ENCODE results near the gene MMP24. TPM values are rescaled to one million over a fixed set of nuclear protein-coding genes. Genes with fewer than 3 reads are reported as not detected.

Gene MMP24
- total and polyA plus RNA-seq, 2 experiments from 2014 or later = 2.0 to 27.3 TPM

DNA sequence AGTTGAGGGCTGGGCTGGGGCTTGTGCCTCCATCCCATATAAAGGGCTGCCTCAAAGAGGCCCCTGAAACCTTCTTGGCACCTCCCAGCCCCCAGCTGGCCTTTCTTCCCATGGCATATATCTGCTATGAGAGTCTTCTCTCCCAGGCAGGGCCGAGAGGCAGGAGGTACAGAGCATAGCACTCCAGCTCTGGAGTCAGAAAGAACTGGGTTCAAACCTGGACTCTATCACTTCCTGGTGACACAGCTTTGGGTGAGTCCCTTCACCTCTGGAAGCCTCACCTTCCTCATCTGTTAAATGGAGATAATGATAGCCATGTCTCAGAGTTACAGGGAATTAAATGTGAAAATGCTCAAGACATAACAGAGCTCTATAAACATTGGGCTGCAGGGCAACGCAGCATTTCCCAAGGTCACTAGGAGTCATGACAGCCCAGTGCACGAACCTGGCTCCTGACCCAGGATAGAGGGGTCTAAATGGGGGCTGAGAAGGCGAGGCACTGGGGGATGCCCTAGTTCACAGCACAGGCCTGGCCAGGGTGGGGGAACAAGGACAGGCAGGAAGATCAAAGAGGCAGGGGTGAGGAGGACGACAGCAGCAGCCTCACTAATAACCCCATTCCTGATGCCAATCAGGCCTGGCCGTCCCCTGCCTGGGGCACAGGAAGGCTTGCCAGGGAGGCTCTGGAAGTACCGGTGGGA lies 63.8 kb downstream of the MMP24 start:
- H3K4me1 Mint-ChIP-seq = peaks cover 7% of the 10 kb centered on the region
- no peak for TF ChIP-seq ZNF114 (CRISPR knock-in tag; IDR thresholded peaks at IDR 0.05)
- H3K4me1 ChIP-seq (ENCODE audit: insufficient read depth) = no peaks in the 10 kb centered on the region
- H3K27ac ChIP-seq (ENCODE audit: low read depth) = no peak overlapping the region
- H3K36me3 Mint-ChIP-seq (ENCODE audit: low read depth) = no peaks in the 10 kb centered on the region
- no peak overlapping the region; the same call in 1 of the 2 replicates for H2AFZ ChIP-seq
- no peaks in the 10 kb centered on the region for H3K9me3 Mint-ChIP-seq
- no peak overlapping the region for H3K4me3 ChIP-seq
- no peak overlapping the region for H3K4me2 ChIP-seq
- H3K27me3 Mint-ChIP-seq (ENCODE audit: insufficient read depth, low read depth, poor library complexity) = peaks cover 19% of the 10 kb centered on the region
- no peaks in the 10 kb centered on the region for H4K20me1 ChIP-seq (replicated peaks; ENCODE audit: insufficient read depth)
- no peak for DNase-seq (ENCODE audit: low spot score)
- H3K36me3 ChIP-seq (ENCODE audit: insufficient read depth) = no peaks in the 10 kb centered on the region
- no peak for ATAC-seq
- H3K79me2 ChIP-seq (replicated peaks; ENCODE audit: insufficient read depth) = no peaks in the 10 kb centered on the region
- H3K4me3 Mint-ChIP-seq = no peak overlapping the region
- H3K9me2 ChIP-seq (ENCODE audit: insufficient read depth) = no peaks in the 10 kb centered on the region
- H3F3A ChIP-seq (replicated peaks; ENCODE audit: low read depth) = no peaks in the 10 kb centered on the region
- no peak overlapping the region for H3K27ac Mint-ChIP-seq
- no peaks in the 10 kb centered on the region for H3K27me3 ChIP-seq (ENCODE audit: insufficient read depth)

DNA sequence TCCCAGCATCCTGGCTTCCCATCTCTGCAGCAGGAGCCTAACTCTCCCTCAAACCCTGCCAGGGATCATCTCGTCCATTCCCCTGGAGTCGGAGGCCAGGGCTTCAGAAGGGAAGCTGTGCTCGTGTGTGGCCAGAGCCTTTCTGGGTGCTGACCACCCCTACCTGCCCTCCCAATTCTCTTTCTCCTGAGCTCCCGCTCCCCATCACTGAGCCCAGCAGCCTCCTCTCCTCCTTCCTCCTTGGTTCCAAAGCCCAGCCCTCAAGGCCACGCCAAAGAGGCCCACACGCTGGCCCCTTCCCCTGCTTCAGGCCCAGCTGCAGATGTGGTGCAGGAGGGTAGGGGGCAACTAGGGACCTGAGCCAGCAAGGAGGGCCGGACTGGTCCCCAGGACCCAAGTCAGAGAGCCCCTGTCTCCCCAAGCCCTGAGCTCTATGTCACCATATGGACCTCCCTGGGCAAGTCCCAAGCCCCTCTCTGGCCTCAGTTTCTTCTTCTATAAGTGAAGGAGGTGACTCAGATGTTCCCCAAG lies 64.5 kb downstream of the MMP24 start:
- H3K4me3 Mint-ChIP-seq = no peak overlapping the region
- DNase-seq (ENCODE audit: low spot score) = no peak
- H3K27me3 Mint-ChIP-seq (ENCODE audit: insufficient read depth, low read depth, poor library complexity) = peaks cover 16% of the 10 kb centered on the region
- no peaks in the 10 kb centered on the region for H3K36me3 ChIP-seq (ENCODE audit: insufficient read depth)
- no peaks in the 10 kb centered on the region for H3K36me3 Mint-ChIP-seq (ENCODE audit: low read depth)
- H3K4me3 ChIP-seq = no peak overlapping the region
- H3K79me2 ChIP-seq (replicated peaks; ENCODE audit: insufficient read depth) = no peaks in the 10 kb centered on the region
- no peaks in the 10 kb centered on the region for H3F3A ChIP-seq (replicated peaks; ENCODE audit: low read depth)
- no peak overlapping the region for H2AFZ ChIP-seq
- no peak overlapping the region for H3K27ac Mint-ChIP-seq
- no peaks in the 10 kb centered on the region for H3K9me2 ChIP-seq (ENCODE audit: insufficient read depth)
- H3K9me3 Mint-ChIP-seq = no peaks in the 10 kb centered on the region
- H4K20me1 ChIP-seq (replicated peaks; ENCODE audit: insufficient read depth) = no peaks in the 10 kb centered on the region
- H3K4me1 ChIP-seq (ENCODE audit: insufficient read depth) = no peaks in the 10 kb centered on the region
- no peak for ATAC-seq
- H3K27me3 ChIP-seq (ENCODE audit: insufficient read depth) = no peaks in the 10 kb centered on the region
- H3K4me1 Mint-ChIP-seq = peaks cover 2% of the 10 kb centered on the region
- H3K4me2 ChIP-seq = no peak overlapping the region
- H3K27ac ChIP-seq (ENCODE audit: low read depth) = no peak overlapping the region
- TF ChIP-seq EZH2phosphoT487 (IDR thresholded peaks at IDR 0.05; ENCODE audit: unreplicated experiment) (no peak), CREB1 (CRISPR knock-in tag; IDR thresholded peaks at IDR 0.05; ENCODE audit: low read depth) (no peak), STAT1 (IDR thresholded peaks at IDR 0.05; ENCODE audit: unreplicated experiment) (no peak)
- TF ChIP-seq, protein P1, sequence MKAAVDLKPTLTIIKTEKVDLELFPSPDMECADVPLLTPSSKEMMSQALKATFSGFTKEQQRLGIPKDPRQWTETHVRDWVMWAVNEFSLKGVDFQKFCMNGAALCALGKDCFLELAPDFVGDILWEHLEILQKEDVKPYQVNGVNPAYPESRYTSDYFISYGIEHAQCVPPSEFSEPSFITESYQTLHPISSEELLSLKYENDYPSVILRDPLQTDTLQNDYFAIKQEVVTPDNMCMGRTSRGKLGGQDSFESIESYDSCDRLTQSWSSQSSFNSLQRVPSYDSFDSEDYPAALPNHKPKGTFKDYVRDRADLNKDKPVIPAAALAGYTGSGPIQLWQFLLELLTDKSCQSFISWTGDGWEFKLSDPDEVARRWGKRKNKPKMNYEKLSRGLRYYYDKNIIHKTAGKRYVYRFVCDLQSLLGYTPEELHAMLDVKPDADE (IDR thresholded peaks at IDR 0.05) = no peak

DNA sequence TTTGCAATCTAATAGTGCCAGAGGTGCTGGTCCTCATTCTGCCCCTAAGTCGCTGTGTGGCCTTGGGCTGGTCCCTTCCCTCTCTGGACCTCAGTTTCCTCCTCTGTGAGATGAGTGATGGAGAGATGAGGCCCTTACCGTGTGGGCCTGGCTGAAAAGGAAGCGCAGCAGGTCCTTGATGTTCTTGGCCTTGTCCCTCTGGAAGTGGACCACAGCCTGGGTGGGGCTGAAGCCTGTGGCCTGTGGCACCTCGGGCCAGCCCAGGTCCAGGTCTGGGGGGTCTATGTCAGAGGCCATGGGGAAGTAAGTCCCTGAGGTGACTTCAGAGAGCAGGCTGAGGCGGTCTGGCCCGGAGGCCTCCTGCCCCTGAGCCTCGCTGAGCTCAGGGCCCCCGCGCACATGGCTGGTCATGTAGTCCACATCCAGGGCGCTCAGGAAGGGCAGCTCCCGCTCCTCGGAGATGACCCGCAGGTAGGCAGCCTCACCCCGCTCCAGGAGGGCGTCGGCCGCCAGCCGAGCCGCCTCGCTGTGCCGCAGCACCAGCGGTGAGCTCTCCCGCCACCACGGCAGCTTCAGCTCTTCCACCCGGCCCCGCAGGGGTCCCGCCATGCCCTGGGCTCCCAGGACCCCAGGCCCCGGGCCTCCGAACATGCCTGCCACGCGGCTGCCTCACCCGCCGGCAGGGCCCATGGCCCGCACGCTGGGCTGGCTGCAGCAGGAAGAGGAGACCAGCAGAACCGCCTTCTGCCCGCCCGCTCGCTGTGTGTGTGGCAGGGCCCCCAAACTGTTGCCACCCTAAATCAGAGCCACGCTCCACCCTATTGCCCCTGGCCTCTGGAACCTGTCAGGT lies 65.4 kb downstream of the MMP24 start, which contains the start of gene FAM83C:
TSS of gene FAM83C (minus strand) at position 772 of the 850 bp plus-strand sequence. CDS start at position 651, 121 bp downstream.
- no peak within 1 kb of the TSS for H3K4me3 ChIP-seq
- no peak within 1 kb of the TSS for H3K4me2 ChIP-seq
- Mint-ChIP-seq H3K9me3 (no peaks in the 10 kb centered on the region), H3K4me3 (no peak within 1 kb of the TSS), H3K4me1 (no peaks in the 10 kb centered on the region; the same call in 1 of the 3 replicates), H3K36me3 (ENCODE audit: low read depth) (no peaks in the 10 kb centered on the region), H3K27me3 (ENCODE audit: insufficient read depth, low read depth, poor library complexity) (peaks cover 16% of the 10 kb centered on the region), H3K27ac (peak within 1 kb of the TSS; percentile 48; the same call in 1 of the 2 replicates)
- H3K4me1 ChIP-seq (ENCODE audit: insufficient read depth) = no peaks in the 10 kb centered on the region
- no peaks in the 10 kb centered on the region for H3K79me2 ChIP-seq (replicated peaks; ENCODE audit: insufficient read depth)
- H3F3A ChIP-seq (replicated peaks; ENCODE audit: low read depth) = no peaks in the 10 kb centered on the region
- peak within 1 kb of the TSS; percentile 76; the same call in 1 of the 2 replicates for H2AFZ ChIP-seq
- DNase-seq (ENCODE audit: low spot score) = no peak
- no peaks in the 10 kb centered on the region for H3K9me2 ChIP-seq (ENCODE audit: insufficient read depth)
- no peaks in the 10 kb centered on the region for H4K20me1 ChIP-seq (replicated peaks; ENCODE audit: insufficient read depth)
- no peaks in the 10 kb centered on the region for H3K36me3 ChIP-seq (ENCODE audit: insufficient read depth)
- H3K27ac ChIP-seq (ENCODE audit: low read depth) = no peak within 1 kb of the TSS
- no peaks in the 10 kb centered on the region for H3K27me3 ChIP-seq (ENCODE audit: insufficient read depth)
- ATAC-seq = peak; percentile 26
- TF ChIP-seq STAT1 (IDR thresholded peaks at IDR 0.05; ENCODE audit: unreplicated experiment) (no peak), POLR2AphosphoS5 (IDR thresholded peaks at IDR 0.05; ENCODE audit: low read depth) (no peak)
- TF ChIP-seq, protein P2, sequence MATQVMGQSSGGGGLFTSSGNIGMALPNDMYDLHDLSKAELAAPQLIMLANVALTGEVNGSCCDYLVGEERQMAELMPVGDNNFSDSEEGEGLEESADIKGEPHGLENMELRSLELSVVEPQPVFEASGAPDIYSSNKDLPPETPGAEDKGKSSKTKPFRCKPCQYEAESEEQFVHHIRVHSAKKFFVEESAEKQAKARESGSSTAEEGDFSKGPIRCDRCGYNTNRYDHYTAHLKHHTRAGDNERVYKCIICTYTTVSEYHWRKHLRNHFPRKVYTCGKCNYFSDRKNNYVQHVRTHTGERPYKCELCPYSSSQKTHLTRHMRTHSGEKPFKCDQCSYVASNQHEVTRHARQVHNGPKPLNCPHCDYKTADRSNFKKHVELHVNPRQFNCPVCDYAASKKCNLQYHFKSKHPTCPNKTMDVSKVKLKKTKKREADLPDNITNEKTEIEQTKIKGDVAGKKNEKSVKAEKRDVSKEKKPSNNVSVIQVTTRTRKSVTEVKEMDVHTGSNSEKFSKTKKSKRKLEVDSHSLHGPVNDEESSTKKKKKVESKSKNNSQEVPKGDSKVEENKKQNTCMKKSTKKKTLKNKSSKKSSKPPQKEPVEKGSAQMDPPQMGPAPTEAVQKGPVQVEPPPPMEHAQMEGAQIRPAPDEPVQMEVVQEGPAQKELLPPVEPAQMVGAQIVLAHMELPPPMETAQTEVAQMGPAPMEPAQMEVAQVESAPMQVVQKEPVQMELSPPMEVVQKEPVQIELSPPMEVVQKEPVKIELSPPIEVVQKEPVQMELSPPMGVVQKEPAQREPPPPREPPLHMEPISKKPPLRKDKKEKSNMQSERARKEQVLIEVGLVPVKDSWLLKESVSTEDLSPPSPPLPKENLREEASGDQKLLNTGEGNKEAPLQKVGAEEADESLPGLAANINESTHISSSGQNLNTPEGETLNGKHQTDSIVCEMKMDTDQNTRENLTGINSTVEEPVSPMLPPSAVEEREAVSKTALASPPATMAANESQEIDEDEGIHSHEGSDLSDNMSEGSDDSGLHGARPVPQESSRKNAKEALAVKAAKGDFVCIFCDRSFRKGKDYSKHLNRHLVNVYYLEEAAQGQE (IDR thresholded peaks at IDR 0.05; ENCODE audit: unreplicated experiment) = no peak

Measured in GM23338 (cell line).